K562 (cell line): ENCODE measurements around the gene GDF2.

ENCODE experiments used
- CTCF ChIP-seq, 3 experiments: IDR thresholded peaks in 2 of 3; conservative IDR thresholded peaks in 1 of 3; 2 replicates each; pipeline ENCODE4 v1.5.1; 2011 to 2012; ENCODE audit warnings: low read length in 3 of 3, mild to moderate bottlenecking in 3 of 3, control low read depth in 2 of 3, improper control_type of control experiment in 1 of 3, inconsistent platforms in 1 of 3, low read depth in 1 of 3, mixed read lengths in 1 of 3, moderate library complexity in 1 of 3; ENCODE audit not compliant: insufficient read depth in 2 of 3
- EGR1 ChIP-seq: fragments of 450-650 bp; conservative IDR thresholded peaks from 2 replicates; pipeline ENCODE4 v1.6.1; 2017; ENCODE audit warnings: mild to moderate bottlenecking
- HNRNPH1 ChIP-seq: fragments of 200-400 bp; formaldehyde crosslinking; optimal IDR thresholded peaks from 2 replicates; pipeline ENCODE3; 2017; ENCODE audit warnings: low read depth, mild to moderate bottlenecking, low read length, moderate library complexity
- NFRKB ChIP-seq: fragments of 450-650 bp; IDR thresholded peaks from 2 replicates; pipeline ENCODE4 v1.6.1; 2016; ENCODE audit warnings: low read depth
- POU5F1 ChIP-seq: fragments of 150-350 bp; IDR thresholded peaks from 2 replicates; pipeline ENCODE4 v1.6.1; 2014; ENCODE audit warnings: borderline replicate concordance, low read length, low read depth, mild to moderate bottlenecking; ENCODE audit not compliant: partially characterized antibody
- RAD21 ChIP-seq, 2 experiments: fragments of 250-450 bp in 1 of 2; fragments of 450-650 bp in 1 of 2; sonication (Bioruptor Pico) in 1 of 2; formaldehyde crosslinking in 1 of 2; IDR thresholded peaks in 1 of 2; conservative IDR thresholded peaks in 1 of 2; 2 replicates each; pipeline versions ENCODE4 v1.4.0 to v1.8.0; 2020 to 2022; ENCODE audit warnings: mild to moderate bottlenecking in 2 of 2, moderate library complexity in 1 of 2
- SAFB ChIP-seq: fragments of 200-400 bp; formaldehyde crosslinking; IDR thresholded peaks from 2 replicates; pipeline ENCODE4 v1.6.1; 2017; ENCODE audit warnings: low read depth, low read length, borderline replicate concordance
- SIN3A ChIP-seq, 2 experiments: fragments of 150-350 bp in 1 of 2; IDR thresholded peaks; 2 replicates each; pipeline ENCODE4 v1.6.1; 2011 to 2016; ENCODE audit warnings: borderline replicate concordance in 2 of 2, low read depth in 2 of 2, low read length in 2 of 2, mild to moderate bottlenecking in 2 of 2, moderate library complexity in 2 of 2; ENCODE audit not compliant: control insufficient read depth in 1 of 2
- TAF1 ChIP-seq: IDR thresholded peaks from 2 replicates; pipeline ENCODE4 v1.6.1; 2011; ENCODE audit warnings: mild to moderate bottlenecking, low read length, moderate library complexity; ENCODE audit not compliant: insufficient read depth, control insufficient read depth, severe bottlenecking; ENCODE audit errors: extremely low read depth
- ZBTB26 ChIP-seq: fragments of 450-650 bp; formaldehyde crosslinking; IDR thresholded peaks from 2 replicates; pipeline ENCODE4 v1.4.0; 2022; ENCODE audit warnings: missing genetic modification characterization
- ZBTB7A ChIP-seq: IDR thresholded peaks from 2 replicates; pipeline ENCODE4 v1.6.1; 2011; ENCODE audit warnings: low read depth, mild to moderate bottlenecking, low read length, moderate library complexity, borderline replicate concordance; ENCODE audit not compliant: control insufficient read depth
- ZNF311 ChIP-seq: fragments of 250-450 bp; sonication (Bioruptor Pico); IDR thresholded peaks from 2 replicates; pipeline ENCODE4 v1.4.0; 2020; ENCODE audit warnings: mild to moderate bottlenecking, moderate library complexity
- ZNF384 ChIP-seq: IDR thresholded peaks from 2 replicates; pipeline ENCODE4 v1.6.1; 2012; ENCODE audit warnings: low read depth, low read length, improper control_type of control experiment
- ZNF77 ChIP-seq: fragments of 250-450 bp; sonication (Bioruptor Pico); IDR thresholded peaks from 2 replicates; pipeline ENCODE4 v1.5.0; 2020

DNA sequence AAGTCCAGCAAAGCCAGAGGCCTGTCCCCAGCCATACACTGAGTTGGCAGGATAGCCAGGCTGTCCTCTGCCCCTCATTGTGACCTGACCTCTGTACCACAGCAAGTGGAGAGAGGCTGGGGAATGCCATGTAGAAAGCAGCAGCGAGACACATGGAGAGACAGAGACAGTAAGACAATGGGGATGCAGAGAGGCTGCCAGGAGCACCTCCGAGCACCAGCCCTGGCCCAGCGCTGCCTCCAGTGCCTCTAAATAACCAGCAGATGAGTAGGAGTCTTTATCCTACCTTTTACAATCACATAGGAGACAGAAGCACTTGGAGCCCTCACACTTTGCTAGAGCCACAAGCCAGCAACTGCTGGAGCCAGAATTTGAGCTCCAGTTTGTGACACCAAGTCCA lies 8.1 kb downstream of the GDF2 start:
- no peak for TF ChIP-seq SAFB
- TF ChIP-seq CTCF (IDR thresholded peaks at IDR 0.05 in 2 of 3, conservative IDR thresholded peaks at IDR 0.05 in 1 of 3; ENCODE audit: insufficient read depth in 2 of 3, low read depth in 1 of 3, low read length in 3 of 3): no peak
- no peak for TF ChIP-seq ZBTB7A
- no peak for TF ChIP-seq ZNF77 (CRISPR knock-in tag)
- TF ChIP-seq EGR1: no peak
- TF ChIP-seq HNRNPH1: no peak
- TF ChIP-seq RAD21 (CRISPR knock-in tag; conservative IDR thresholded peaks at IDR 0.05 in 1 of 2, IDR thresholded peaks at IDR 0.05 in 1 of 2): no peak
- no peak for TF ChIP-seq ZNF384
- TF ChIP-seq ZBTB26 (CRISPR knock-in tag): no peak
- TF ChIP-seq TAF1: no peak
- TF ChIP-seq SIN3A (IDR thresholded peaks at IDR 0.05; ENCODE audit: borderline replicate concordance in 2 of 2, control insufficient read depth in 1 of 2, low read depth in 2 of 2, low read length in 2 of 2): no peak
- TF ChIP-seq ZNF311 (CRISPR knock-in tag): no peak
- no peak for TF ChIP-seq NFRKB
- no peak for TF ChIP-seq POU5F1
